GM10248 (cell line): Measurements from ENCODE around the gene PCBP1.
A peak's percentile ranks its signal among the peaks of the same experiment; 100 is the strongest.
"Not testable (repeated sequence)": the region's sequence is repeated elsewhere in the genome, so short reads cannot be mapped to it uniquely, and the experiment has no call there.

Source experiments
- CTCF ChIA-PET: fragments of 300-600 bp; sonication (Branson Sonifier 250); formaldehyde crosslinking; extraction: SDS; loops from one replicate; lab custom pipeline; 2021; ENCODE audit warnings: antibody characterized with exemption; lab: Yijun Ruan, JAX
- POLR2A ChIA-PET: fragments of 350-650 bp; sonication (Branson Sonifier 250); formaldehyde crosslinking; extraction: SDS; loops from one replicate; lab custom pipeline; 2020; ENCODE audit warnings: antibody characterized with exemption; lab: Yijun Ruan, JAX
- DNase-seq: peaks from one replicate; pipeline ENCODE4 v3.0.0; 2012; ENCODE audit errors: extremely low spot score
- TF ChIP-seq, protein P1 (sequence below): IDR thresholded peaks from 2 replicates; pipeline ENCODE4 v1.5.1; 2012; ENCODE audit warnings: mild to moderate bottlenecking, low read depth; ENCODE audit errors: extremely low read depth, missing control alignments, control extremely low read depth

The PCBP1 gene

DNA sequence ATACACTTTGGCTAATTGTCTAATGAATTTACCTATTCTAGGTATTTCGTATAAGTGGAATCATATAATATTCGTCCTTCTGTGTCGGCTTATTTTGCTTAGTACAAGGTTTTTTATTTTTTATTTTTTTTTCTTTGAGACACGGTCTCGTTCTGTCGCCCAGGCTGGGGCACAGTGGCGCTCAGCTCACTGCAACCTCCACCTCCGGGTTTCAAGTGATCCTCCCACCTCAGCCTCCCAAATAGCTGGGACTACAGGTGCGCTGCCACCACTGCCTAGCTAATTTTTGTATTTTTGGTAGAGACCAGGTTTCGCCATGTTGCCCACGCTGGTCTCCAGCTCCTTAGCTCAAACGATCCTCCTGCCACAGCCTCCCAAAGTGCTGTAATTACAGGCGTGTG is 38.2 kb downstream of the PCBP1 start:
- POLR2A ChIA-PET: interaction anchor here (0.8 to 1.5 kb wide), 4 partner anchors 17 to 42 kb away, joined by 3 to 5 read pairs (median 3); no protein-coding TSS in a partner anchor
- DNase-seq: no peak
- CTCF ChIA-PET: interaction anchor here (1.5 to 3.2 kb wide), 7 partner anchors 10 to 401 kb away, joined by 5 to 16 read pairs (median 13); no protein-coding TSS in a partner anchor
- TF ChIP-seq, protein P1, sequence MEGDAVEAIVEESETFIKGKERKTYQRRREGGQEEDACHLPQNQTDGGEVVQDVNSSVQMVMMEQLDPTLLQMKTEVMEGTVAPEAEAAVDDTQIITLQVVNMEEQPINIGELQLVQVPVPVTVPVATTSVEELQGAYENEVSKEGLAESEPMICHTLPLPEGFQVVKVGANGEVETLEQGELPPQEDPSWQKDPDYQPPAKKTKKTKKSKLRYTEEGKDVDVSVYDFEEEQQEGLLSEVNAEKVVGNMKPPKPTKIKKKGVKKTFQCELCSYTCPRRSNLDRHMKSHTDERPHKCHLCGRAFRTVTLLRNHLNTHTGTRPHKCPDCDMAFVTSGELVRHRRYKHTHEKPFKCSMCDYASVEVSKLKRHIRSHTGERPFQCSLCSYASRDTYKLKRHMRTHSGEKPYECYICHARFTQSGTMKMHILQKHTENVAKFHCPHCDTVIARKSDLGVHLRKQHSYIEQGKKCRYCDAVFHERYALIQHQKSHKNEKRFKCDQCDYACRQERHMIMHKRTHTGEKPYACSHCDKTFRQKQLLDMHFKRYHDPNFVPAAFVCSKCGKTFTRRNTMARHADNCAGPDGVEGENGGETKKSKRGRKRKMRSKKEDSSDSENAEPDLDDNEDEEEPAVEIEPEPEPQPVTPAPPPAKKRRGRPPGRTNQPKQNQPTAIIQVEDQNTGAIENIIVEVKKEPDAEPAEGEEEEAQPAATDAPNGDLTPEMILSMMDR: no peak

DNA sequence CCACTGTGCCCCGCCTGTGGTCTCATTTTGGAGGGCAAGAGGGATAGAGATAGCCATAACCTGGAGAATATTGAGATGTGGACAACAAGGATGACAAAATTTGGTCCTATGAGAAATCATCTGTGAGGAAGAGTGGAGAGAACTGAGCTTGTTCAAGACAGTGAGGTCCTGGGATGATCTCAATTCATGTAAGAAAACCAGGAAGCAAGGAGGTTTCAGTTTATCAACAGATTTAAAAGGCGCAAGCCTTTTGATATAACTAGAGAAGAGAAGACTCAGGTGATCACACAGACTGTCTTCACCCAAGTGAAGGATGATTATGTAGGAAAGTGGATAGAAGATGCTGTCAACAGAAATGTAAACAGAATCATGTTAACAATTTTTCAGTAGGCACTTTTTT is 39.1 kb downstream of the PCBP1 start:
- ChIA-PET CTCF (interaction anchor here (0.7 to 3.2 kb wide), 7 partner anchors 10 to 55 kb away, joined by 4 to 16 read pairs (median 13); no protein-coding TSS in a partner anchor), POLR2A (interaction anchor here (0.8 kb wide), 1 partner anchor 41 kb away, joined by 5 read pairs; no protein-coding TSS in a partner anchor)
- no peak for DNase-seq
- TF ChIP-seq, protein P1: no peak

DNA sequence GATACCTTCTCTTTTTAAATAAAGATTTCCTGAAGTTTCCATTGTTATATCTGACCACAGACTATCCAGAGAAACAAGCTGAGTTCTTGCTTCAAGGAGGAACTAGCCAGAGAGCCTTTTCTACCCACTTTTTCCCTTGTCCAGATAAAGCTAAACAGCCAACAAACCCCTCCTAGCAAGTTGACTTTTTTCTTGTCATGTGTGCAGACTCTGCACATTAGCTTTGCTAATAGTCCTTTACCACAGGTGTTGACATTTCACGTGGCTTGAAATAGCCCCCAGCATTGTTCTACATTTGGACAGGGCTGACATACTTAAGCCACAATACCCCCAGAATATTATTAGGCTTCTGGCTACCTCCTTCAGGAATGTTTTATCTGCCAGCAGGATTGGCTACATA is 40.7 kb downstream of the PCBP1 start:
- CTCF ChIA-PET: interaction anchor here (1.4 to 3.2 kb wide), 4 partner anchors 9 to 57 kb away, joined by 4 to 15 read pairs (median 10); no protein-coding TSS in a partner anchor
- POLR2A ChIA-PET: no interaction called here
- TF ChIP-seq, protein P1: no peak
- no peak for DNase-seq

DNA sequence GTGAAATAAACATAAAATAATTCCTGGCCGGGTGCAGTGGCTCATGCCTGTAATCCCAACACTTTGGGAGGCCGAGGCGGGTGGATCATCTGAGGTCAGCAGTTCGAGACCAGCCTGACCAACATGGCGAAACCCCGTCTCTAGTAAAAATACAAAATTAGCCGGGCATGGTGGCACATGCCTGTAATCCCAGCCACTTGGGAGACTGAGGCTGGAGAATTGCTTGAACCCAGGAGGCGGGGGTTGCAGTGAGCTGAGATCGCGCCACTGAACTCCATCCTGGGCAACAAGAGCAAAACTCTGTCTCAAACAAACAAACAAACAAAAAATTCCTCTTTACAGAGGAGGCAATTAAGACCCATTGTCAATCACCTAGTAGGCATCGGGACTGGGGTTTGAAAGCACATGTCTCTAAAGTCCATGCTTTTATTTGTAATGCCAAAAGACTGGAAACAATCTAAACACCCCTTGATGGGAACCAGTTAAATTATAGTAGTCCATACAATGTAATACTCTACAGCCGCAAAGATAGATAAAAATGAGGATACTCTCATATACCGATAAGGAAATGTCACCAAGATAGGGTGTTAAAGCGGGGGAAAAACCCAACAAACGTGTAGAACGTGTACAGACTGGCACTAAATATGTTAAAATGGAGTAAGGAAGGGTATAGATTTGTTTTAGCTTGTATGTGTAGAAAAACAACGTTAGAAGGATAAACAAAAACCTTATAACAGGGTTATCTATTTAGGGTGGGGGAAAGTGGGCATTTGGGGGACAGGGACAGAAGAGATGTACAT is 44.3 kb downstream of the PCBP1 start:
- ChIA-PET POLR2A (interaction anchor here (2.1 to 2.5 kb wide), 2 partner anchors 10 to 217 kb away, joined by 7 to 11 read pairs; partner anchors contain the start of gene MXD1), CTCF (interaction anchor here (1.4 to 5.4 kb wide), 4 partner anchors 9 to 220 kb away, joined by 6 to 33 read pairs (median 24); no protein-coding TSS in a partner anchor)
- not testable (repeated sequence) for DNase-seq

DNA sequence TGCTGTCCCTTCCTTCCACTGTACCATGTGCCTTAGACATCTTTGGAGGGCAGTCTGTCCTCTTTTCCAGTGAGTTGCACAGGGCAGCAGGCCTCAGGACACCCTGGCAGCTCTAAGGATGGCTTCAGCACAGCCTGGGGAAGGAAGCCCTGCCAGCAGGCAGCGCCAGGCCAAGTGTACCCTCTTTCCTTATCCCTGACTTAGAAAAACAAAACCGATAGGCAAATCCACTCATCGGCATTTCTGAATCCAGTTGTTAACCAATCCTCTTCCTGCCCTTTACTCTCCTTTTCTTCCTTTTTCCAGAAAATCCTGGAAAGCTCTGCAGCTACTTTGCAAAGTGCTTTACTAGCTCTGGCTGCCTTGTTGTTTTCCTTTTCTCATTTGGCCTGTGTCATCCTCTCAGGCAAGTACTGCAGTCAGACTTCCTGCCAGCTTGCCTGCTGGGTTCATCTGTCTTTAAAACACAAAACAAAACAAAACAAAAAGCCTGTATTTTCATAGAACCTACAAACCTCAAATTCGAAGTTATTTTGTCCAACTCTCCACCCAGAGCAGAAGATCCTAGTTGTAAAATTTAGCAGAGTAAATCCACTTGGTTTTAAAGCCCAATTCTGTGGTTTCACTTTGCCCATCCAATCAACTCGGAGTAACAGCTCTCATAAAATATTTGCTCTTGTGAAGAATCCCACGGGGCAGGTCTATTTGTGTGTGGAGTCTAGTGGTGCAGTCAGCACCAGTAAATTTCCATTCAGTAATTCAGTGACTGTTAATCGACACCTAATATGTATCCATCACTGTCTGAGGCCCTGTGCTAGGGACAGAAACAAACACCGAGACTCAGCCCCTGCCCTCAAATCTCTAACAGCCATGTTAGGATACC is 45.2 kb downstream of the PCBP1 start:
- TF ChIP-seq, protein P1: no peak
- ChIA-PET POLR2A (interaction anchor here (2.1 to 2.5 kb wide), 2 partner anchors 11 to 218 kb away, joined by 7 to 11 read pairs; partner anchors contain the start of gene MXD1), CTCF (interaction anchor here (0.9 to 5.4 kb wide), 15 partner anchors 8 to 408 kb away, joined by 3 to 33 read pairs (median 5); partner anchors contain the start of gene MXD1)
- DNase-seq: peak; percentile 56

DNA sequence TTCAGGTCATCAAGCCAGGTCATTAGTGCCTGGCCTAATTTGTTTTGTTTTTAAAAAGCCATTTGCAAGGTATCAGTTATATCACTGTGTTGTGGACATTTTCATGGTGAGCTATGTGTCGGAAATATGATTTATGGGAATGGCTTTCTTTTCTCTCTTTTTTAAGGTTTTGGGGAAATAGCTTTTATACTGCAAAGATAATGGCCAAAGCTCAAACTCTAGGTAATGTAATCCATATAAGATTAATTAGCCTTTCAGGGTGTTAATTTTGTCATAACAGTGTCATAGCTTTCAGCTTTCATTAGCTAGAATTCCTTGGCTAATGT is 45.8 kb downstream of the PCBP1 start:
- CTCF ChIA-PET: interaction anchor here (0.9 to 5.4 kb wide), 15 partner anchors 9 to 408 kb away, joined by 3 to 33 read pairs (median 5); partner anchors contain the start of gene MXD1
- TF ChIP-seq, protein P1: no peak
- DNase-seq: no peak
- POLR2A ChIA-PET: interaction anchor here (1.1 to 2.5 kb wide), 4 partner anchors 8 to 218 kb away, joined by 3 to 11 read pairs (median 6); partner anchors contain the start of gene MXD1
